GM19372 (cell line): Measurements from ENCODE around the gene HAVCR1.
"Not testable (repeated sequence)": the region's sequence is repeated elsewhere in the genome, so short reads cannot be mapped to it uniquely, and the experiment has no call there.

Source experiments
- ATAC-seq: cut with Tn5 transposase; IDR thresholded peaks from one replicate; pipeline ENCODE4 v1.9.1; 2021; ENCODE audit warnings: mild to moderate bottlenecking, low read depth, moderate library complexity; ENCODE audit not compliant: unreplicated experiment

Gene HAVCR1

DNA sequence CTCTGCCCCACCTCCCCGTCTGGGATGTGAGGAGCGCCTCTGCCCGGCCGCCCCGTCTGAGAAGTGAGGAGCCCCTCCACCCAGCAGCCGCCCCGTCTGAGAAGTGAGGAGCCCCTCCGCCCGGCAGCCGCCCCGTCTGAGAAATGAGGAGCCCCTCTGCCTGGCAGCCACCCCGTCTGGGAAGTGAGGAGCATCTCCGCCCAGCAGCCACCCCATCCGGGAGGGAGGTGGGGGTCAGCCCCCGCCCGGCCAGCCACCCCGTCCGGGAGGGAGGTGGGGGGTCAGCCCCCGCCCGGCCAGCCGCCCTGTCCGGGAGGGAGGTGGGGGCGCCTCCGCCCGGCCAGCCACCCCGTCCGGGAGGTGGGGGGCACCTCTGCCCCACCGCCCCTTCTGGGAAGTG, 44.8 kb downstream of the HAVCR1 start:
- ATAC-seq, result not testable (repeated sequence)

GRCh38 chr5:157006262-157006661, 52.7 kb downstream of the HAVCR1 start:
- ATAC-seq, result no peak

- ATAC-seq, result no peak
Measured at GRCh38 chr5:157004893-157005551, 53.9 kb downstream of the HAVCR1 start.

- ATAC-seq, result no peak
Measured at GRCh38 chr5:156991714-156992113, 67.2 kb downstream of the HAVCR1 start.

GRCh38 chr5:156984064-156984463, 74.9 kb downstream of the HAVCR1 start:
- ATAC-seq, result no peak

DNA sequence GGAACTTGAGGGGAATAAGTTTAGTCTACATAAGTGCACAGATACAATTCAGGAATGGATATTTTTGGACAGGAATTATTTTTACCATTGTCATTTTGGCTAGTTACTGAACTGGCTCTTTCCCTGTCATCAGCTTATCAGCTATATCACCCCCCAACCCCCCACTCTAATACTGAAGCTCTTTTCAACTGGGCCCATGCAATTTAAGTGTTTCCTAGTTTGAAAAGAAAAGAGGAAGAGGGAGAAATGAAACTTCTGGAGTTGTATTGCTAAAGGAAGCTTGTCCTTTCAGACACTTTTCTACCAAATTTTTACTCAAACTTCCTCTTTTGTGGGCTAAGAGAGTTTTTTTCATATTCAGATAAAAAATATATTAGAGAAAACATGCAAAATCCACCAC, 77.4 kb downstream of the HAVCR1 start:
- ATAC-seq, result no peak
